ENCODE measurements around the gene RNF43.

The RNF43 gene

DNA sequence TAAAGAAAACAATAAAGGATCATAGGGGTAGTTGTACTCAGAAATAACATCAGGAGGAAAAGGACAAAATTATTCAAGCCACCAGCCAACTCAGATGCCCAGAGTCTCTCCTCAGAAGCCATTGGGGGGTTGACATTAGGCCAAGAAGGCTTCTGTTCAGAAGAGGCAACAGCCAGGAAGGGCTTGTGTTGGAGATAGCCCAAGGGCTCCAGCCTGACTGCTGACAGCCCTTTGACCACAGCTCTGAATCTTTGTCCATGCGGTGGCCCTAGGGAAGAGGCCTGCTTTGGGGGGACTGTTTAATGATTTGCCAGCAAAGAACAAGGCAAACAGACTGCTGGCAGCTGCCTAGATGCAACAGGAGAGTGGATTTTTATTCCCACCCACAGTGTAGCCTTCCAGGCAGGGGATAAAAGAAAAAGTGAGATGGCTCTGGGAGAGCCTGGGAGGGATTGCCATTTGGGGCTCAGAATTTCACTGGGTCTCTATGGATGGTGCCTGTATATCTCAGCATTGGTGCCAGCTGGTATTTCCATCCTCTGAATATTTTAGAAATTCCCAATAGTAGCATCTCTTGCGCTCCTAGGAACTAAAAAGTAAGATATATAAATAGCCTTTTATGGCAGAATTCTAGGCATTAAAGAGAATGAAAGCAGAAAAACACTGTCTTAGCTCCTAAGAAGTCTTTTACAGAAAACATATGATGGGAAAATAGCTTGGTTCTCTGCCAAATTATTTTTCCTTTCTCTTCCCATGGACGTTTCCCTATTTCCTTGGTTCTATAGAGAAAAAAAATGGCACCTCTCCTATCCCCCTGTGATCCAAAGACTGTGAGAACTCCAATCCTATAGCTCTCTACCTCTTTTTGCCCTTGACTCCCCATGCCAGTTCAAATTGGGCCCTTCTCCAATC lies 36.0 kb downstream of the RNF43 start:
- no peak for DNase-seq (ENCODE audit: low read depth)

GRCh38 chr17:58380207-58381123 lies 36.9 kb downstream of the RNF43 start:
- DNase-seq (ENCODE audit: low read depth), result no peak

DNA sequence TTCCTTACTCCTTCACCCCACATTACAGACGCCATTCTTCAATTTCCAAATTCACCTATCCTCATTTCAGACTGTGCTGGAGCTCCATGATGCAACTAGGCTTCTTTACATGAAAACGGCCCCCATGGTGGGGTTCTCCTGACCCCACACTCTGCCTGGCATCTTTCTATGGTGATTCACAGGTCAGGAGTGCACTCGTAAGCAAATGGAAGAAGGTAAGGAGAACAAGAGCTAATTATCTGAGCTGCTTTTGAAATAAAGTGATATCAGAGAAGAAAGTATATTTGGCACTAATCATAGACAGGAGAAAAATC lies 37.9 kb downstream of the RNF43 start:
- DNase-seq (ENCODE audit: low read depth), result no peak

- no peak for DNase-seq (ENCODE audit: low read depth)
Observed at GRCh38 chr17:58378733-58379510, 38.4 kb downstream of the RNF43 start.

DNA sequence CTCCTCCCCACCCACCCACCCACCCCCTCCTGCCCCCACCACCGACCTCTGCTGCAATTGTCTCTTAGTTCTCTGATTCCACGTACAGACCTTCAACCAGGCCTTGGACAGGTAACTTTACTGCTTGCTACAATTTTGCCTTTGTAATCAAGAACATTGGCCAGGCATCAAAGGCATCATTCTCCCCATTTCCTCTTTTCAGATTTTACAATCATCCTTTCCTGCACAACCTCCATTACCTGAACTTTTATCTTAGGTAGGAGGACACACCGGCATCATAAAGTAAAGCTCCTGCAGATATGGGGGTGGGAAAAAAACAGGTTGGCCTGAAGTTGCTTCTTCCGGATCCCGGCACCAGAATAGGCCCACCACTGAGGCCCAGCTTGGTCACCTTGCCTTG lies 39.7 kb downstream of the RNF43 start:
- DNase-seq (ENCODE audit: low read depth), result no peak

DNA sequence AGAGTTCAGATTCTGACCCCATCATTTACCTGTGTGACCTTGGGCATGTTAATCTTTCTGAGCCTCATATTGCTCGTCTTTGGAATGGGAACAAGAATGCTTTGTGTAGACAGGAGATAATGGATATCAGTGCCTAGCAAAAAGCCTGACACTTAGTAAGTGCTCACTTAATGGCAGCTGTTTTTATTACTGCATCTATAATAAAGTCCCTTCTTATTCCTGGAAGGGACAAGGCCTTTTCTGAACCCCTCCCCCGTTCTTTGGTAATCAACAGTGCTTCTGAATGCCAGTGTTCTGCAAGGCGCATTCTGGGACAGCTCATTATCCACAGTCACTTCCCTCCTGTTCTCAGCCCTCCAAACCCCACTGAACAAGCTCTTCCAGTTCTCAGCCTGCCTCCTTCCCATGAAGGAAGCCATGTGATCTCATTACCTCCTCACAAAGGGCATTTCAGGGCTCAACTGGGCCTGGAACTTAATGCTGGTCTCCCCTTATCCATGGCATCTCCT lies 40.2 kb downstream of the RNF43 start:
- no peak for DNase-seq (ENCODE audit: low read depth)

DNA sequence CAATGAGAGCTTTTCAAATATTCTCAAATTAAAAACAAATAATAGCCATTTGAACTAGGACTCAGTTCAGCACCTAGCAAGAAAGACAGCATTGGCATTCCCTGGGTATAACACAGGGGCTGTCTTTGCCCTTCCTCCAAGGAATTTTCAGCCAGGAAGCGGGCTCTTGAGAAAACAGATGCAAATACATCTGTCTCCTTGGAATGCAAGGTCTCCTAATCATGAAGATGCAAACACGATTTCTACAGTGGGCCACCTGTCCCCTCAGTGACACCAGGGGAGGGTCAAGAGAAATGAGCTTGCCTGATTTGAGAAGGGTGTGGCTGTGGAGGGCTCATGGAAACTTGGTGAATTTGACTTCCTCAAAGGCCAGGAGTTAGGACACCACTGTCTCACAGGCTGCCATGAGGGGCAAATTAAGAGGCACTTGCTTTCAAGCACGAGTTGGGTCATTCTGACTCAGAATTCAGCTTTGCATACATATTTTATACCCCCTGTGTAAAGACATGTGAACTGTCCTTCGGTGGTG lies 40.8 kb downstream of the RNF43 start:
- no peak for DNase-seq (ENCODE audit: low read depth)

- DNase-seq (ENCODE audit: low read depth), result no peak
Observed at GRCh38 chr17:58375811-58376210, 41.5 kb downstream of the RNF43 start.

DNA sequence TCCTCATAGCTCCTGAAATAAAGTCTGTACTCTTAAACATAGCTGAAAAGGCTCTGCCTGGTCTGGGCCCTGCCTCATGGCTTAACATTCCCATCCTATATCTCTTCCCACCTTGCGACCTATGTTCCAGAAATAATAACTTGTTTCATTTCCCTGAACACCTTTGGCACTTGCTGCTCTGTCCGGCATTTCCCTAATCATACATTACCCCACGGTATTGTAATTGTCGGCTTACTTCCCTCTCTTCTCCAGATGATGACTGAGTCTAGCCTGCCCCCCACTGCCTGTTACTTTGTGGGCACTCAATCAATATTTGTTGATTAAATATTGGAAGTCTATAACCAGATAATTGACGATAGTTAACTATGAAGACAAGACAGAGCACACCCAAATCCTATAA lies 42.1 kb downstream of the RNF43 start:
- DNase-seq (ENCODE audit: low read depth), result no peak

GRCh38 chr17:58373923-58374322 lies 43.4 kb downstream of the RNF43 start:
- DNase-seq (ENCODE audit: low read depth), result no peak

DNA sequence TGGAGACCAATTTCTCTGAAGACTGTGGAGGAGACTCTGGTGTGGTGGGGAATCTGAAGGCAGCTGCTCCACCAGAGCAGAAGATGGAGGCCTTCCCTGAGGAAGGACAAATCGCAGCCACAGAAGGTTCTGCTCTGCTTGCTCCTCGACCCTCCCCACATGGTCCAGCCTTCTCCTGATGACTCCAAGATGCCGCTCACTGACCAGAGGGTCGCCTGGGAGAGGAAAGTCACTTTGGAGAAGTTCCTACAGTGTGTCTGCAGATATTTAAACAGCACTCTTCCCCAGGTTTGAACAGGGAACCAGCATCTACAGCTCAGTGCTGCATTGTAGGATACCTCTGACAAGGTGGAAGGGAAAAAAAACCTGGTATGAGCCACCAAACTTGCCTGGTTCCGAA lies 44.3 kb downstream of the RNF43 start:
- DNase-seq (ENCODE audit: low read depth), result no peak

DNA sequence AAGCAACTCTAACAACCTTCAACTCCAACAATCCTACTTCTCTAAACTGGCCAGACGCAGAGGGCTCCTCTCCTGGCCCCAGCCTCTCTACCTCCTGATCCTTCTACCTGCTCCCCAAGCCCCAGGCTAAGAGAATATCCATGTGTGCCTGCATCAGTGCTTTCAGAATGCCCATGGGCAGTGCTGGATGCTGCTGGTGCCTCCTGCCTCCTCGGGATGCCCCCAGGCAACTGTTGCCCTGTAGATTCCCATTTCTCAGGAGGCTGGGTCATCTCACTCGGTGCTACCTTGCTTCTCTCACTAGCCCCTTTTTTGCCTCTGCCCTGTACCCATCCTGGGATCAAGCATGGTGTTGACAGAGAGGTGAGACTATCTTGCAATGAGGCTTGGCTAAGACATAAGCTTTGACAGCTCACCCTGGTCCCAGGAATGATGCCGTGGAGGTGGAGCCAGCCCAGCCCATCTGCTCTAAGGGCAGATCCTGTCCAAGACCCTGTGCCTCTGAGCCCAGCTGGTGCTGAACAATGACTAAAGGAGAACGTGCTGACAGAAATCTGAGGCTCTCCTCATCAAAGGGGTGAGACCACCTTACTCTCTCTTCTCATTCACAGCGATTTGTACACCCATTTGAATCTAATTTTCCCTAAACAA lies 45.9 kb downstream of the RNF43 start:
- DNase-seq (ENCODE audit: low read depth), result no peak

DNA sequence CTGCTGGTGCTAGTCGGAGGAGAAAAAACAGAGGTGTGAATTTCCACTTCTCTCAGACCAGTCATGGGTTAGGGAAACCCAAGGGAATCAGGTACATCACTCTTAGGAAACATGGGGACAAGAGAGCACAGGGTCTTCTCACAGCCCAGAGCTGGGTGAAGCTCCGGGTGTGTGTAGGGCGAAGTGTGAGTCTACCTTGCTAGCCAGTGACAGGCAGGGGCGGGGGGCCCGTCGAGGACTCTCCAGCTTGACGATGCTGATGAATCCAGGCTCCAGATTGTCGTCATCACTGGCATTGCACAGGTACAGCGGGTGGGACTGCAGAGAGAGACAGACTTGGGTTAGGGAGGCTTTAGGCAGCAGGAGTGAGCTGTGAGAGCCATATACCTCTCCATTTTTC lies 46.6 kb downstream of the RNF43 start:
- no peak for DNase-seq (ENCODE audit: low read depth)

DNA sequence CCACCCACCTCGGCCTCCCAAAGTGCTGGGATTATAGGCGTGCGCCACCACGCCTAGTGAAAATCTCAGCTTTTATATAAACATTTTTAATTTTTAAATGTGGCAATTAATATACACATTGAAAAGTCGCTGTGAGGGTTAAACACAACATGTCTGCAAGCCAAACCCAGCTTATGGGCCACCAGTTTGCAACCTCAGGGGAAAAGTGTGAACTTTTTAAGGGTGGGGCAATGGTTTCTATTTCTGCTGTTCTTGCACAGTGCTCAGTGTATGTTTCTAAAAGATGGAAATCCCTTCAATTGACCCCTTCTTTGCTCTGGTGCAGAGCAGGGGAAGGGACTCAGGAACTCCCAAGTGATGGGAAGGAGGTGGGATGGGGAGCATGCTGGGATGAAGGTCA lies 47.0 kb downstream of the RNF43 start:
- DNase-seq (ENCODE audit: low read depth), result no peak

GRCh38 chr17:58369214-58370031 lies 47.9 kb downstream of the RNF43 start:
- no peak for DNase-seq (ENCODE audit: low read depth)

GRCh38 chr17:58368860-58369213 lies 48.5 kb downstream of the RNF43 start:
- no peak for DNase-seq (ENCODE audit: low read depth)
